HEK293 (cell line): ENCODE results near the gene OSBPL10.

Experiments used
- CTCF ChIA-PET: fragments of 350-600 bp; formaldehyde crosslinking; extraction: SDS; loops from one replicate; lab custom pipeline; 2021; ENCODE audit warnings: antibody characterized with exemption; lab: Yijun Ruan, JAX
- POLR2A ChIA-PET: fragments of 300-600 bp; formaldehyde crosslinking; extraction: SDS; loops from one replicate; lab custom pipeline; 2020; ENCODE audit warnings: antibody characterized with exemption, inconsistent platforms; lab: Yijun Ruan, JAX
- H3K27ac ChIP-seq: fragments of 200-500 bp; sonication (Bioruptor generic); 2 replicates; pipeline ENCODE4 v1.5.1; 2014; ENCODE audit warnings: low read depth, low read length, control low read depth, inconsistent platforms; ENCODE audit errors: extremely low read depth
- H3K36me3 ChIP-seq, 2 experiments: fragments of 200-500 bp in 1 of 2; sonication (Bioruptor generic) in 1 of 2; 1 replicate in 1 of 2; 2 replicates in 1 of 2; pipeline ENCODE4 v1.5.1; 2014 to 2017; ENCODE audit warnings: inconsistent platforms in 2 of 2, low read length in 2 of 2; ENCODE audit not compliant: control insufficient read depth in 2 of 2, insufficient read depth in 1 of 2
- H3K4me1 ChIP-seq: fragments of 200-500 bp; sonication (Bioruptor generic); 2 replicates; pipeline ENCODE4 v1.5.1; 2014; ENCODE audit warnings: mild to moderate bottlenecking, low read length, inconsistent platforms; ENCODE audit not compliant: control insufficient read depth, insufficient read depth
- H3K4me3 ChIP-seq: 2 replicates; pipeline ENCODE4 v1.5.1; 2011; ENCODE audit warnings: low read depth, mild to moderate bottlenecking, control low read depth, low read length, moderate library complexity
- H3K9me3 ChIP-seq: fragments of 200-500 bp; sonication (Bioruptor generic); 2 replicates; pipeline ENCODE4 v1.5.1; 2014; ENCODE audit warnings: low read depth, low read length, inconsistent platforms; ENCODE audit not compliant: control insufficient read depth, insufficient read depth
- AEBP2 ChIP-seq: fragments of 450-650 bp; formaldehyde crosslinking; IDR thresholded peaks from 2 replicates; pipeline ENCODE4 v1.5.1; 2016; ENCODE audit warnings: missing biosample characterization, missing genetic modification characterization, borderline replicate concordance
- HIC1 ChIP-seq: fragments of 450-650 bp; formaldehyde crosslinking; IDR thresholded peaks from 2 replicates; pipeline ENCODE4 v1.5.1; 2016; ENCODE audit warnings: missing biosample characterization, missing genetic modification characterization
- HOXD13 ChIP-seq: sonication (generic); formaldehyde crosslinking; IDR thresholded peaks from 2 replicates; pipeline ENCODE4 v1.8.0; 2022; ENCODE audit warnings: missing genetic modification reagents, borderline replicate concordance
- KLF17 ChIP-seq: fragments of 450-650 bp; formaldehyde crosslinking; IDR thresholded peaks from 2 replicates; pipeline ENCODE4 v1.5.1; 2016; ENCODE audit warnings: missing biosample characterization, missing genetic modification characterization
- TRIM28 ChIP-seq: IDR thresholded peaks from 2 replicates; pipeline ENCODE4 v1.6.1; 2011; ENCODE audit warnings: low read length, control low read depth, borderline replicate concordance
- TSHZ1 ChIP-seq: fragments of 450-650 bp; formaldehyde crosslinking; IDR thresholded peaks from 2 replicates; pipeline ENCODE4 v1.5.1; 2016; ENCODE audit warnings: missing biosample characterization, missing genetic modification characterization, borderline replicate concordance
- YY2 ChIP-seq: fragments of 450-650 bp; formaldehyde crosslinking; IDR thresholded peaks from 2 replicates; pipeline ENCODE4 v1.5.1; 2016; ENCODE audit warnings: missing biosample characterization, missing genetic modification characterization
- ZBTB21 ChIP-seq: fragments of 450-650 bp; formaldehyde crosslinking; IDR thresholded peaks from 2 replicates; pipeline ENCODE4 v1.5.1; 2017; ENCODE audit warnings: missing biosample characterization, missing genetic modification characterization
- ZBTB7A ChIP-seq: fragments of 450-650 bp; formaldehyde crosslinking; IDR thresholded peaks from 2 replicates; pipeline ENCODE4 v1.5.1; 2016; ENCODE audit warnings: low read depth, missing biosample characterization, missing genetic modification characterization
- ZEB2 ChIP-seq: fragments of 450-650 bp; formaldehyde crosslinking; IDR thresholded peaks from 2 replicates; pipeline ENCODE4 v1.5.1; 2016; ENCODE audit warnings: missing biosample characterization, missing genetic modification characterization
- ZFP41 ChIP-seq: fragments of 450-650 bp; formaldehyde crosslinking; IDR thresholded peaks from 2 replicates; pipeline ENCODE4 v1.5.1; 2016; ENCODE audit warnings: missing biosample characterization, missing genetic modification characterization, borderline replicate concordance
- ZIC2 ChIP-seq: fragments of 450-650 bp; formaldehyde crosslinking; IDR thresholded peaks from 2 replicates; pipeline ENCODE4 v1.5.1; 2016; ENCODE audit warnings: missing biosample characterization, missing genetic modification characterization
- ZNF146 ChIP-seq: fragments of 450-650 bp; formaldehyde crosslinking; IDR thresholded peaks from 2 replicates; pipeline ENCODE4 v1.5.1; 2016; ENCODE audit warnings: missing biosample characterization, missing genetic modification characterization
- ZNF175 ChIP-seq: fragments of 450-650 bp; formaldehyde crosslinking; IDR thresholded peaks from 2 replicates; pipeline ENCODE4 v1.5.1; 2016; ENCODE audit warnings: missing biosample characterization, missing genetic modification characterization
- ZNF366 ChIP-seq: fragments of 450-650 bp; formaldehyde crosslinking; conservative IDR thresholded peaks from 2 replicates; pipeline ENCODE4 v1.5.1; 2016; ENCODE audit warnings: missing biosample characterization, missing genetic modification characterization
- ZNF426 ChIP-seq: fragments of 450-650 bp; formaldehyde crosslinking; IDR thresholded peaks from 2 replicates; pipeline ENCODE4 v1.5.1; 2017; ENCODE audit warnings: missing biosample characterization, missing genetic modification characterization, mild to moderate bottlenecking, inconsistent platforms, moderate library complexity
- ZNF449 ChIP-seq: fragments of 450-650 bp; formaldehyde crosslinking; IDR thresholded peaks from 2 replicates; pipeline ENCODE4 v1.5.1; 2017; ENCODE audit warnings: missing biosample characterization, mild to moderate bottlenecking, missing genetic modification characterization, moderate library complexity
- ZNF585B ChIP-seq: fragments of 450-650 bp; formaldehyde crosslinking; IDR thresholded peaks from 2 replicates; pipeline ENCODE4 v1.5.1; 2016; ENCODE audit warnings: missing biosample characterization, missing genetic modification characterization
- ZNF629 ChIP-seq: fragments of 450-650 bp; formaldehyde crosslinking; IDR thresholded peaks from 2 replicates; pipeline ENCODE4 v1.5.1; 2017; ENCODE audit warnings: missing biosample characterization, missing genetic modification characterization
- ZNF677 ChIP-seq: fragments of 450-650 bp; IDR thresholded peaks from 2 replicates; pipeline ENCODE4 v1.5.0; 2018; ENCODE audit warnings: missing biosample characterization, mild to moderate bottlenecking, missing genetic modification characterization, moderate library complexity
- ZSCAN23 ChIP-seq: fragments of 450-650 bp; formaldehyde crosslinking; IDR thresholded peaks from 2 replicates; pipeline ENCODE4 v1.5.1; 2016; ENCODE audit warnings: missing biosample characterization, missing genetic modification characterization
- ZSCAN4 ChIP-seq: fragments of 450-650 bp; formaldehyde crosslinking; IDR thresholded peaks from 2 replicates; pipeline ENCODE4 v1.5.1; 2017; ENCODE audit warnings: missing biosample characterization, missing genetic modification characterization
- ZSCAN5A ChIP-seq: fragments of 450-650 bp; formaldehyde crosslinking; IDR thresholded peaks from 2 replicates; pipeline ENCODE4 v1.5.1; 2016; ENCODE audit warnings: missing biosample characterization, missing genetic modification characterization

Gene OSBPL10

GRCh38 chr3:31980530-31981205 is 394 bp downstream of the OSBPL10 start (continued):
- TF ChIP-seq HIC1 (tag by site-specific recombination) (peak; percentile 81), ZSCAN5A (tag by site-specific recombination) (0 out of 2 replicates have a peak, but pooled peaks have one; percentile 20), KLF17 (tag by site-specific recombination) (peak; percentile 76), ZSCAN23 (tag by site-specific recombination) (no peak), ZNF426 (tag by site-specific recombination) (no peak), ZNF146 (0 out of 2 replicates have a peak, but pooled peaks have one; percentile 12), ZNF449 (tag by site-specific recombination) (peak; percentile 21; the same call in 1 of the 2 replicates), ZFP41 (tag by site-specific recombination) (no peak), ZIC2 (peak; percentile 91), ZNF175 (tag by site-specific recombination) (no peak), ZBTB21 (no peak), ZNF585B (tag by site-specific recombination) (no peak), ZSCAN4 (peak; percentile 98), ZNF677 (tag by site-specific recombination) (no peak), ZNF366 (peak; percentile 60), HOXD13 (CRISPR knock-in tag) (no peak)

- Histone ChIP-seq H3K4me1 (peaks cover 3% of the 10 kb centered on the region; the same call in 1 of the 2 replicates), H3K27ac (no peak overlapping the region), H3K4me3 (peak overlapping the region; percentile 7; the same call in 1 of the 2 replicates), H3K9me3 (no peaks in the 10 kb centered on the region), H3K36me3 (no peaks in the 10 kb centered on the region)
- ChIA-PET CTCF (interaction anchor here (0.5 kb wide), 1 partner anchor 615 kb away, joined by 4 read pairs; no protein-coding TSS in a partner anchor), POLR2A (no interaction called here)
- no peak for TF ChIP-seq ZNF585B (tag by site-specific recombination)
- no peak for TF ChIP-seq ZBTB7A (tag by site-specific recombination)
- no peak for TF ChIP-seq ZEB2 (tag by site-specific recombination)
- no peak for TF ChIP-seq AEBP2
- no peak for TF ChIP-seq TSHZ1 (tag by site-specific recombination)
- no peak for TF ChIP-seq TRIM28
- no peak for TF ChIP-seq ZNF629
- TF ChIP-seq YY2 (tag by site-specific recombination), result no peak
Measured at GRCh38 chr3:31979001-31979697, 1.9 kb downstream of the OSBPL10 start.
